ENCODE measurements around the gene LRRK1.

DNA sequence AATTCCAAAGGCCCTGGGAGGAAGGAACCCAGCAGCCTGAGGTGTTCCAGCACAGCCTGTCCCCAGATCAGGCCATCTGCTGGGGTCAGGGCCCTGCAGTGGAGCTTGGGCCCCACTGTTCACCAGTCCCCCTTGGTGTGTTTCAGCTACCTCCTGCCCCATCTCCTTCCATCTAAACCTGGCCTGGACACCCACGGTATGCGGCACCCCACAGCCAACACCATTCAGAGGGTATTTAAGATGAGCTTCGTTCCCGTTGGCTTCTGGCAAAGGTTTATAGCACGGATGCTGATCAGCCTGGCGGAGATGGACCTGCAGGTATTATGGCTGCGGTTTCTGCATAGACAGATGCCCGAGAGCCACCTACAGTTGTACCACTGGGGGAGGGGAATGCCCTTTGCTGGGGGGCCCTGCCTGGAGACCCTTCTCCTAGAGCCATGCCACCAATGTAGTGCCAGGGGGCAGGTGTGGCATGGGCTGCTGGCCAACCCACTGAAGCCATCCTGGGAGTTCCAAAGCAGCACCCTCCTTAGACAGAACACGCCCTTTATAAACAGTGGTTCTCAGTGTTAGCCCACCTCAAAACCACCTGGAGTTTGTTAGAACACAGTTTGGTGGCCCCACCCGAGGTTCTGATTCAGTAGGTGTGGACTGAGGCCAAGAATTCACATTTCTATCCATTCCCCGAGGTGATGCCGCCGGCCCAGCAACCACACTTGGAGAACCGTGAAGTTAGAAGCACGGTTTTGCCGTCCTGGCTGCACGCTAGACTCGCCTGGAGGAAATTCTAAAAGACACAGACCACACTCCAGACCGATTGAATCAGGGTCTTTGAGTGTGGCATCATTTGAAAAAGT, 126.9 kb downstream of the LRRK1 start:
- TF ChIP-seq, protein P1, sequence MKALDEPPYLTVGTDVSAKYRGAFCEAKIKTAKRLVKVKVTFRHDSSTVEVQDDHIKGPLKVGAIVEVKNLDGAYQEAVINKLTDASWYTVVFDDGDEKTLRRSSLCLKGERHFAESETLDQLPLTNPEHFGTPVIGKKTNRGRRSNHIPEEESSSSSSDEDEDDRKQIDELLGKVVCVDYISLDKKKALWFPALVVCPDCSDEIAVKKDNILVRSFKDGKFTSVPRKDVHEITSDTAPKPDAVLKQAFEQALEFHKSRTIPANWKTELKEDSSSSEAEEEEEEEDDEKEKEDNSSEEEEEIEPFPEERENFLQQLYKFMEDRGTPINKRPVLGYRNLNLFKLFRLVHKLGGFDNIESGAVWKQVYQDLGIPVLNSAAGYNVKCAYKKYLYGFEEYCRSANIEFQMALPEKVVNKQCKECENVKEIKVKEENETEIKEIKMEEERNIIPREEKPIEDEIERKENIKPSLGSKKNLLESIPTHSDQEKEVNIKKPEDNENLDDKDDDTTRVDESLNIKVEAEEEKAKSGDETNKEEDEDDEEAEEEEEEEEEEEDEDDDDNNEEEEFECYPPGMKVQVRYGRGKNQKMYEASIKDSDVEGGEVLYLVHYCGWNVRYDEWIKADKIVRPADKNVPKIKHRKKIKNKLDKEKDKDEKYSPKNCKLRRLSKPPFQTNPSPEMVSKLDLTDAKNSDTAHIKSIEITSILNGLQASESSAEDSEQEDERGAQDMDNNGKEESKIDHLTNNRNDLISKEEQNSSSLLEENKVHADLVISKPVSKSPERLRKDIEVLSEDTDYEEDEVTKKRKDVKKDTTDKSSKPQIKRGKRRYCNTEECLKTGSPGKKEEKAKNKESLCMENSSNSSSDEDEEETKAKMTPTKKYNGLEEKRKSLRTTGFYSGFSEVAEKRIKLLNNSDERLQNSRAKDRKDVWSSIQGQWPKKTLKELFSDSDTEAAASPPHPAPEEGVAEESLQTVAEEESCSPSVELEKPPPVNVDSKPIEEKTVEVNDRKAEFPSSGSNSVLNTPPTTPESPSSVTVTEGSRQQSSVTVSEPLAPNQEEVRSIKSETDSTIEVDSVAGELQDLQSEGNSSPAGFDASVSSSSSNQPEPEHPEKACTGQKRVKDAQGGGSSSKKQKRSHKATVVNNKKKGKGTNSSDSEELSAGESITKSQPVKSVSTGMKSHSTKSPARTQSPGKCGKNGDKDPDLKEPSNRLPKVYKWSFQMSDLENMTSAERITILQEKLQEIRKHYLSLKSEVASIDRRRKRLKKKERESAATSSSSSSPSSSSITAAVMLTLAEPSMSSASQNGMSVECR (CRISPR knock-in tag; IDR thresholded peaks at IDR 0.05; ENCODE audit: borderline replicate concordance) = no peak
- TF ChIP-seq, protein P2, sequence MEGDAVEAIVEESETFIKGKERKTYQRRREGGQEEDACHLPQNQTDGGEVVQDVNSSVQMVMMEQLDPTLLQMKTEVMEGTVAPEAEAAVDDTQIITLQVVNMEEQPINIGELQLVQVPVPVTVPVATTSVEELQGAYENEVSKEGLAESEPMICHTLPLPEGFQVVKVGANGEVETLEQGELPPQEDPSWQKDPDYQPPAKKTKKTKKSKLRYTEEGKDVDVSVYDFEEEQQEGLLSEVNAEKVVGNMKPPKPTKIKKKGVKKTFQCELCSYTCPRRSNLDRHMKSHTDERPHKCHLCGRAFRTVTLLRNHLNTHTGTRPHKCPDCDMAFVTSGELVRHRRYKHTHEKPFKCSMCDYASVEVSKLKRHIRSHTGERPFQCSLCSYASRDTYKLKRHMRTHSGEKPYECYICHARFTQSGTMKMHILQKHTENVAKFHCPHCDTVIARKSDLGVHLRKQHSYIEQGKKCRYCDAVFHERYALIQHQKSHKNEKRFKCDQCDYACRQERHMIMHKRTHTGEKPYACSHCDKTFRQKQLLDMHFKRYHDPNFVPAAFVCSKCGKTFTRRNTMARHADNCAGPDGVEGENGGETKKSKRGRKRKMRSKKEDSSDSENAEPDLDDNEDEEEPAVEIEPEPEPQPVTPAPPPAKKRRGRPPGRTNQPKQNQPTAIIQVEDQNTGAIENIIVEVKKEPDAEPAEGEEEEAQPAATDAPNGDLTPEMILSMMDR (IDR thresholded peaks at IDR 0.05) = no peak
- TF ChIP-seq NFYB (CRISPR knock-in tag; conservative IDR thresholded peaks at IDR 0.05; ENCODE audit: low read depth) (no peak), ETV6 (CRISPR knock-in tag; IDR thresholded peaks at IDR 0.05) (no peak), CREB1 (CRISPR knock-in tag; IDR thresholded peaks at IDR 0.05) (no peak)

Measured in WTC11 (cell line).